GM18873 (cell line): ENCODE data around the gene FBXO41.

Source experiments
- ATAC-seq: cut with Tn5 transposase; IDR thresholded peaks from one replicate; pipeline ENCODE4 v1.9.1; 2021; ENCODE audit warnings: mild to moderate bottlenecking, moderate library complexity, moderate number of reproducible peaks; ENCODE audit not compliant: unreplicated experiment, low FRiP score

FBXO41 gene

DNA sequence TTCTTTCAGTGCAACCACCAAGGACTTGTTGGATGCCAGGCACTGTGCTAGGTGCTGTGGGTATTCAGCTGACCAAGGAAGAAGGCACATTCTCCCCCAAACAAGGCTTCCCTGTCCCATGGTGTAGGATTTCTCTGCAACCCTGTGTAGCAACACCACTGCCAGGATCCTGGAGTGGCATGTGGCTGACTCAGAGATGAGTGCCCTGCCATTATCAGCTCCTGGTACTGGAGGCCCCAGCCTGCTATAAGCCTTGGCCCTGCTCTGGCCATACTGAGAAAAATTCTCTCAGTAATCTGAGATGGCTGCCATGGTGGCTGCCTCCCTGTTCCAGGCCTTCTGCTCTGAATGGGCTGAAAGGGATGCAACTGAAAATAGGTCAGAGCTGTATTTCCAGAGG lies 66.0 kb downstream of the FBXO41 start:
- ATAC-seq: no peak

DNA sequence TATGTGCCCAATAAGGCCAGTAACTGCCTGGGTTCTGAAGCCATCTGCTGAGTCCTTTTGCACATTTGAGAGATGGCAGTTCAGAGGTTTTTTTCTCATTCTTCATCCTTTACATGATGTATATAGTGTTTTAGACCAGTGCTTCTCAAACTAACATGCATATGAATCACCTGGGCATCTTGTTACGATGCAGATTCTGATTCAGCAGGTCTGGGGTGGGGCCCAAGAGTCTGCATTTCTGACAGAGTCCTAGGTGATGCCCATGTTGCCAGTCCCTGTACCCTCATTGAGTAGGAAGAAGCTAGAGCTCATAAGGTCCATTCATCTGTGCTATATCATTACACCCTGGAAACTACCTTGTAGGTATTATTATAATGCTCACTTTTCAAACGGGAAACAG lies 66.5 kb downstream of the FBXO41 start:
- no peak for ATAC-seq

DNA sequence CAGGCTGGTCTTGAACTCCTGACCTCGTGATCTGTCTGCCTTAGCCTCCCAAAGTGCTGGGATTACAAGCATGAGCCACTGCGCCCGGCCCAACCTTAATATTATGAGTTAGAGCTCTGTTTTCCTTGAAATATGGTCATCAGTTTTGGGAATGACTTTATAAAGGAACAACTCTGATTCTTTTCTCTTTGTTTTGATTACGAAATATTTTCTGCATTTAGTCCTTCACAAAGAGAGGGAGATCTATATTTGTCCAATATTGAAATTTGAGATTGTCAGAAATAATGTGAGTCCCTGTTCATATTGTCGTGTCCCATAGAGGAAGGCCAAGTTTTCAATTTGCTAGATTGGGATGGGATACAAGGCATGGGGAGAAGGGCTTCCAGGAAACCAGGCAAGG lies 67.1 kb downstream of the FBXO41 start:
- ATAC-seq: no peak

DNA sequence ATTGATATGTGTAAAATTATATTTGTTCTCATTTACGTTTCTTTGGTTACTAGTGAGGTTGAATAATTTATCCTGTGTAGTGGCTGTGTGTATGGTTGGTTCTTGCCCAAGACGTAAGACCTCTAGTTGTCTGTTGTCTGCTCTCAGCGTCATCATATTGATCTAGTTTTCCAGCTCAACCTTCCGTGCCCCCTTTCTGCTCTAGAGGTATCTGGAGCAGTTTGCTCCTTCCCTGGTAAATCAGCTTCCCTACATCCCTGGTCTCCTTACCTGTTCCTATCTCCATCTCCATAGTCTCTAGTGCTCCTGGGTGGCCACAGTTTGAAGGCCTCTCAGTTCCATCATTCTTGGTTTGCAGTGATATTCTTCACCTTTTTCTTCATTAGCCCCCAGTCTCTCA lies 69.0 kb downstream of the FBXO41 start:
- ATAC-seq: no peak

DNA sequence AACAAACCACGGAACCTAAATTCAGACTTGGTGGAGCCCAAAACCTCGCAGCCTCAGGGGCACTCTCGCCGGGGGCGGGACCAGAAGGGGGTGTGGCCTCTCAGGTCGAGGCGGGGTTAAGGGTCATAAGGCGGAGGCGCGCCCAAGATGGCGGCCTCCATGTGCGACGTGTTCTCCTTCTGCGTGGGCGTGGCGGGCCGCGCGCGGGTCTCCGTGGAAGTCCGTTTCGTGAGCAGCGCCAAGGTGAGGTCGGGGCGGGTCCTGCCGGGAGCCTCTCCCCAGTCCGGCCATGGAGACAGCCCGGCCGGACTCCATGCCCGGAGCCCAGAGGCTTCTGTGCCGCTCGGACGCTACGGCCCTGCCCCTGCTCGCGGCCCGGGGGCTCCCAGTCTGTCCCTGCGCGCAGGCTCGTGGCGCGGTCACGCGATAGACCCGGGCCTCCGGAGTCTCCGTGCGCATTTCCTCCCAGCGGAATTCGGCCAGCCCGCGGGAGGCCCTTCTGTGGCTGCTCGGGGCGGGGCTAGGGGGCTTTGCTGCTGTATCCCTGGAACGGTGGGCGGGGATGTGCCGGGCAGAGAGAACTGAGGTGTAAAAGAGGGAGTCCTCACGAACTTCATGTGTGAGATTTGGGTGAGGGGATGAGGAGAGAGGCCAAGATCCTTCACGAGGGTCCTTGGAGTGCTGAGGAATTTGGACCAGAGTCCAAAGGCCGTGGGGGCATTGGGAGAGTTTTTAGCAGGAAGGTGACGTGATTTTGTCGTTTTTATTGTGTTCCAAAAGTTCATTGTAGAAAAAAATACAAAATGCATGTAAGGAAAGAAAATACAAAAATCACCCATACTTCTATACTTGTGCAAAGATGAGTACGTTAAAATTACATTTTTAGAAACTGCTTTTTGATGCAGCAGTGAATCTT lies 69.9 kb downstream of the FBXO41 start, which contains the start of gene SMYD5:
Gene SMYD5, plus strand, starts transcription at position 126 of the 916 bp plus-strand sequence. Its CDS starts 22 bp downstream, at position 148.
- peak; percentile 84 for ATAC-seq

DNA sequence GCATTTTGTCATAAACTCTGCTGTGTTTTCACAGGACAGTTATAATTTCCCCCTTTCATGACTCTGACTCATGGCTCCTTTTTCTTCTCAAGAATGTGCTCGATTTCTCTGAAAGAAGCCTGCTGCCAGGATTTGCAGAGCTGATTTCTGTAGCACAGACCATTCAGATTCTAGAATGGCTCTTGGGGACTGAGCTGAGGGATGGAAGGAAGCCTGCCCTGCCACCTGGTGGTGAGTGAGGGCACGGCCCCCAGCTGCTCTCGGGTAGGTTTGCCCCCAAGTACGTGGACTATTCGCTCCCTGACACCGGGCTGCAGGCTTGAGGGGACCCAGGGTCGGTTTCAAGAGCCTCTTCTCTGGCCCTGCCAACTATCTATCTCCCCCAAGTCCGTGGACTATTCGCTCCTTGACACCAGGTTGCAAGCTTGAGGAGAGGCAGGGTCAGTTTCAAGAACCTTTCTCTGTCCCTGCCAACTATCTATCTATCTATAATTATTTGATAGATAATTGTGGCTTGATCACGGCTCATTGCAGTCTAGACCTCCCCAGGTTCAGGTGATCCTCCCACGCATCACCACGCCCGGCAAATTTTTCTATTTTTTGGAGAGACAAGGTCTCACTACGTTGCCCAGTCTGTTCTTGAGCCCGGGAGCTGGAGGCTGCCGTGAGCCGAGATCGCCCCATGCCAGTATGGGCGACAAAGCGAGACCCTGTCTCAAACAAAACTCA lies 71.7 kb downstream of the FBXO41 start:
- ATAC-seq: peak; percentile 59

DNA sequence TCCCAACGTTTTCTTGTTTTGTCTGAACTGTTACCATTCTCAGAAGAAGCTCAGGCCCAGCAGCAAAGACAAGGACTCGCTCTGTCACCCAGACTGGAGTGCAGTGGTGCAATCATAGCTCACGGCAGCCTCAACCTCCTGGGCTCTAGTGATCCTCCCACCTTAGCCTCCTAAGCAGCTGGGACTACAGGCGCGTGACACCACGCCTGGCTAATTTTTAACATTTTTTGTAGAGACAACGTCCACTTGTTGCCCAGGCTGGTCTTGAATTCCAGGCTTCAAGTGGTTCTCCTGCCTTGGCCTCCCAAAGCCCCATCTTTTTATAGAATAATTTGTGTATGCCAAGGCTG lies 72.2 kb downstream of the FBXO41 start:
- ATAC-seq: no peak

DNA sequence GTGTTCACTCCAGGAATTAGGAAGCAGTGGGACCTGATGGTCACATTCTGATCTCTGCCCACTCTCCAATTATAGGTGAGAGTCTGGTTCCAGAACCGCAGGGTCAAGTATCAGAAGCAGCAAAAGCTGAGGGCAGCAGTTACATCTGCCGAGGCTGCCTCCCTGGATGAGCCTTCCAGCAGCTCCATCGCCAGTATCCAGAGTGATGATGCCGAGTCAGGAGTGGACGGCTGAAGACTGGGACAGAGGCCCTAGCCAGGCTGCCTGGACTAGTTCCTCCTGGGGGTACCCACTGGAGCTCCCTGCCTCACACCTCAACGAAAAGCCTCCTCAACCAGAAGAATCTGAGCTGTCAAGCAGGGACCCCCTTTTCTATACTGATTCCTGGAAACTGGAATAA lies 73.6 kb downstream of the FBXO41 start:
- ATAC-seq: no peak

DNA sequence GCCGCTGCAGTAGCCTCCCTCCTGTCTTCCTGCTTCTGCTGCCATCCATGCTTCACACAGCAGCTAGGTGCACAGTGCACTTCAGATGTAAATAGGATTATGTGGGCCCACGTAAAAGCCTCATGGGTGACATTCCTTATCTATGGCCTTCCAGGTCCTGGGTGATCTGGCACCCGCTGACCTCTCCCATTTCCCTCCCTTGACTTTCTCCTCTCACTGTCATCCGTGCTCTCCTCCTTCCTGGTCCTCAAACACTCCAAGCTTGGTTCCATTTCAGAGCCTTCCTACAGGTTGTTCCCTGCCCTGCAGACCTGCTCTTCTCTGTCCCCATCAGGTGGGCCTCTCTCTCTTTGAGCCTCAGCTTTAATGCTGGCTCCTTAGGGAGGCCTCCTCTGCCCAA lies 74.3 kb downstream of the FBXO41 start:
- ATAC-seq: no peak

DNA sequence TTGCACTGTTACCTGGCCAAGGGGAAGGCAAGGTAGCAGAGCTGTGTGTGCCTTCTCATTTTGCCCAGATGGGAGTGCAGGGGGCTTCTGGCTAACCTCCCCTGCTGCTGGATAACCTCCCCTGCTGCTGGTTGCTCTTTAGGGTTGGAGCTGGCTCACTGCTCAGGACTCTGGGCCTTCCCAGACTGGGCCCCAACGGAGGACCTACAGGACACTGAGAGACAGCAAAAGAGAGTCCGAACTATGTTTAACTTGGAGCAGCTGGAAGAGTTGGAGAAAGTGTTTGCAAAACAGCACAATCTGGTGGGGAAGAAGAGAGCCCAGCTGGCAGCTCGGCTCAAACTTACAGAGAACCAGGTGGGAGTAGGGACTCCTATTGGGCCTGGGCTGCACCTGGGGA lies 76.0 kb downstream of the FBXO41 start:
- no peak for ATAC-seq

DNA sequence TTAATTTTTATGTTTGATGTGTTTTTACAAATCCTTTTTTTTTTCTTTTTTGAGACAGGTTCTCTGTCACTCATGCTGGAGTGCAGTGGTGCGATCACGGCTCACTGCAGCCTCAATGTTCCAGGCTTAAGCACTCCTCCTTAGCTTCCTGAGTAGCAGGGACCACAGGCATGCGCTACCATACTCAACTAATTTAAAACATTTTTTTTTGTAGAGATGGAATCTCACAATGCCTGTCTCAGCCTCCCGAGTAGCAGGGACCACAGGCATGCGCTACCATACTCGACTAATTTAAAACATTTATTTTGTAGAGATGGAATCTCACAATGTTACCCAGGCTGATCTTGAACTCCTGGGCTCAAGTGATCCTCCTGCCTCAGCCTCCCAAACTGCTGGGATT lies 78.7 kb downstream of the FBXO41 start:
- no peak for ATAC-seq
